Measurements from ENCODE around the gene CSK.

The CSK gene

GRCh38 chr15:74829486-74829885 lies 47.6 kb downstream of the CSK start:
- no peak for DNase-seq
- Mint-ChIP-seq H3K4me3 (no peak overlapping the region), H3K27ac (no peak overlapping the region), H3K36me3 (ENCODE audit: low read depth) (no peaks in the 10 kb centered on the region), H3K4me1 (no peaks in the 10 kb centered on the region), H3K27me3 (peaks cover 36% of the 10 kb centered on the region), H3K9me3 (no peaks in the 10 kb centered on the region)
- ATAC-seq = peak; percentile 79

- H3K27ac Mint-ChIP-seq = no peak overlapping the region
- peaks cover 33% of the 10 kb centered on the region for H3K27me3 Mint-ChIP-seq
- H3K4me1 Mint-ChIP-seq = no peaks in the 10 kb centered on the region
- no peaks in the 10 kb centered on the region for H3K9me3 Mint-ChIP-seq
- H3K4me3 Mint-ChIP-seq = no peak overlapping the region
- DNase-seq = no peak
- H3K36me3 Mint-ChIP-seq (ENCODE audit: low read depth) = peaks cover 1% of the 10 kb centered on the region
- no peak for ATAC-seq
These were observed 48.1 kb downstream of the CSK start for GRCh38 chr15:74829991-74830390.

- H3K4me3 Mint-ChIP-seq = no peak overlapping the region
- H3K9me3 Mint-ChIP-seq = no peaks in the 10 kb centered on the region
- ATAC-seq (no peak), DNase-seq (no peak)
- no peak overlapping the region for H3K27ac Mint-ChIP-seq
- peaks cover 27% of the 10 kb centered on the region for H3K27me3 Mint-ChIP-seq
- H3K4me1 Mint-ChIP-seq = no peaks in the 10 kb centered on the region
- H3K36me3 Mint-ChIP-seq (ENCODE audit: low read depth) = peaks cover 4% of the 10 kb centered on the region
These were observed 49.0 kb downstream of the CSK start for GRCh38 chr15:74830868-74831267.

- H3K27ac Mint-ChIP-seq = no peak overlapping the region
- H3K4me1 Mint-ChIP-seq = no peaks in the 10 kb centered on the region
- H3K27me3 Mint-ChIP-seq = peaks cover 26% of the 10 kb centered on the region
- peaks cover 4% of the 10 kb centered on the region for H3K36me3 Mint-ChIP-seq (ENCODE audit: low read depth)
- no peak overlapping the region for H3K4me3 Mint-ChIP-seq
- DNase-seq = no peak
- no peak for ATAC-seq
- H3K9me3 Mint-ChIP-seq = no peaks in the 10 kb centered on the region
These were observed 50.1 kb downstream of the CSK start for GRCh38 chr15:74831813-74832495.

GRCh38 chr15:74832826-74833225 lies 50.9 kb downstream of the CSK start:
- no peak for ATAC-seq
- H3K9me3 Mint-ChIP-seq = no peaks in the 10 kb centered on the region
- DNase-seq = no peak
- H3K27me3 Mint-ChIP-seq = peaks cover 17% of the 10 kb centered on the region
- H3K36me3 Mint-ChIP-seq (ENCODE audit: low read depth) = peaks cover 6% of the 10 kb centered on the region
- H3K4me3 Mint-ChIP-seq = no peak overlapping the region
- no peak overlapping the region for H3K27ac Mint-ChIP-seq
- H3K4me1 Mint-ChIP-seq = no peaks in the 10 kb centered on the region

- no peak for DNase-seq
- H3K4me3 Mint-ChIP-seq = no peak overlapping the region
- no peaks in the 10 kb centered on the region for H3K9me3 Mint-ChIP-seq
- H3K36me3 Mint-ChIP-seq (ENCODE audit: low read depth) = peaks cover 6% of the 10 kb centered on the region
- no peak for ATAC-seq
- H3K27ac Mint-ChIP-seq = no peak overlapping the region
- no peaks in the 10 kb centered on the region for H3K4me1 Mint-ChIP-seq
- peaks cover 10% of the 10 kb centered on the region for H3K27me3 Mint-ChIP-seq
These were observed 51.7 kb downstream of the CSK start for GRCh38 chr15:74833376-74834107.

GRCh38 chr15:74835312-74835823 lies 53.5 kb downstream of the CSK start:
- Mint-ChIP-seq H3K27ac (peak overlapping the region; percentile 19), H3K27me3 (peaks cover 2% of the 10 kb centered on the region), H3K4me1 (no peaks in the 10 kb centered on the region), H3K9me3 (no peaks in the 10 kb centered on the region), H3K36me3 (ENCODE audit: low read depth) (peaks cover 6% of the 10 kb centered on the region), H3K4me3 (no peak overlapping the region)
- ATAC-seq (peak; percentile 36), DNase-seq (peak; percentile 69)

- H3K27ac Mint-ChIP-seq = no peak overlapping the region
- no peak for ATAC-seq
- H3K4me1 Mint-ChIP-seq = peaks cover 12% of the 10 kb centered on the region
- H3K9me3 Mint-ChIP-seq = no peaks in the 10 kb centered on the region
- no peak for DNase-seq
- no peak overlapping the region for H3K4me3 Mint-ChIP-seq
- peaks cover 8% of the 10 kb centered on the region for H3K36me3 Mint-ChIP-seq (ENCODE audit: low read depth)
- H3K27me3 Mint-ChIP-seq = no peaks in the 10 kb centered on the region
These were observed 55.0 kb downstream of the CSK start for GRCh38 chr15:74836846-74837245.

- no peak for DNase-seq
- Mint-ChIP-seq H3K36me3 (ENCODE audit: low read depth) (peaks cover 8% of the 10 kb centered on the region), H3K27me3 (no peaks in the 10 kb centered on the region), H3K4me3 (no peak overlapping the region), H3K4me1 (peaks cover 20% of the 10 kb centered on the region), H3K9me3 (no peaks in the 10 kb centered on the region), H3K27ac (no peak overlapping the region)
- no peak for ATAC-seq
These were observed 55.7 kb downstream of the CSK start for GRCh38 chr15:74837482-74838136.

GRCh38 chr15:74838137-74838516 lies 56.2 kb downstream of the CSK start:
- H3K36me3 Mint-ChIP-seq (ENCODE audit: low read depth) = peaks cover 8% of the 10 kb centered on the region
- no peak overlapping the region for H3K4me3 Mint-ChIP-seq
- H3K27me3 Mint-ChIP-seq = no peaks in the 10 kb centered on the region
- no peaks in the 10 kb centered on the region for H3K9me3 Mint-ChIP-seq
- ATAC-seq (no peak), DNase-seq (no peak)
- H3K27ac Mint-ChIP-seq = no peak overlapping the region
- H3K4me1 Mint-ChIP-seq = peaks cover 21% of the 10 kb centered on the region

- DNase-seq = no peak
- H3K9me3 Mint-ChIP-seq = no peaks in the 10 kb centered on the region
- no peak overlapping the region for H3K4me3 Mint-ChIP-seq
- no peak overlapping the region for H3K27ac Mint-ChIP-seq
- peaks cover 26% of the 10 kb centered on the region for H3K4me1 Mint-ChIP-seq
- no peak for ATAC-seq
- H3K36me3 Mint-ChIP-seq (ENCODE audit: low read depth) = peaks cover 8% of the 10 kb centered on the region
- H3K27me3 Mint-ChIP-seq = no peaks in the 10 kb centered on the region
These were observed 57.1 kb downstream of the CSK start for GRCh38 chr15:74838746-74839525.

GRCh38 chr15:74839526-74840395 lies 57.9 kb downstream of the CSK start:
- Mint-ChIP-seq H3K27ac (no peak overlapping the region), H3K36me3 (ENCODE audit: low read depth) (peaks cover 8% of the 10 kb centered on the region), H3K4me1 (peaks cover 34% of the 10 kb centered on the region), H3K27me3 (no peaks in the 10 kb centered on the region), H3K4me3 (no peak overlapping the region), H3K9me3 (no peaks in the 10 kb centered on the region)
- ATAC-seq (no peak), DNase-seq (no peak)

- Mint-ChIP-seq H3K4me3 (peak overlapping the region; percentile 89), H3K36me3 (ENCODE audit: low read depth) (peaks cover 7% of the 10 kb centered on the region)
These were observed 59.2 kb downstream of the CSK start for GRCh38 chr15:74840851-74841775.

More at GRCh38 chr15:74840851-74841775, 59.2 kb downstream of the CSK start:
- no peaks in the 10 kb centered on the region for H3K9me3 Mint-ChIP-seq
- ATAC-seq = no peak
- no peaks in the 10 kb centered on the region for H3K27me3 Mint-ChIP-seq
- H3K4me1 Mint-ChIP-seq = peaks cover 46% of the 10 kb centered on the region
- DNase-seq = no peak
- H3K27ac Mint-ChIP-seq = peak overlapping the region; percentile 15

Measured in activated naive CD8-positive, alpha-beta T cell treated with anti-CD3 and anti-CD28 coated beads, Interleukin-2, amount 50 U/mL, for 24 hours (primary cell).